Measurements from ENCODE around the gene MYO10. TPM values are rescaled to one million over a fixed set of nuclear protein-coding genes. Genes with fewer than 3 reads are reported as not detected.

The MYO10 gene
- total RNA-seq, 3 donors from 2014 or later (not counting 1 experiment from before 2014, with no cell fraction given), result 0.83 to 1.2 TPM; not detected in 1

- Mint-ChIP-seq H3K9me3 (no peaks in the 10 kb centered on the region), H3K27me3 (ENCODE audit: low read depth in 2 of 2) (no peaks in the 10 kb centered on the region), H3K4me3 (no peak overlapping the region), H3K27ac (no peak overlapping the region), H3K4me1 (no peaks in the 10 kb centered on the region), H3K36me3 (no peaks in the 10 kb centered on the region)
- Histone ChIP-seq H3K27me3 (ENCODE audit: control insufficient read depth, insufficient read depth, low read length) (no peaks in the 10 kb centered on the region), H3K36me3 (ENCODE audit: control insufficient read depth, insufficient read depth, low read length) (no peaks in the 10 kb centered on the region), H3K4me3 (ENCODE audit: low read length) (no peak overlapping the region), H3K9me3 (ENCODE audit: control insufficient read depth, insufficient read depth, low read length) (no peaks in the 10 kb centered on the region), H3K4me1 (ENCODE audit: control insufficient read depth, insufficient read depth, low read length) (no peaks in the 10 kb centered on the region), H3K27ac (ENCODE audit: low read length) (no peak overlapping the region)
- no peak for DNase-seq
- intact Hi-C loops (cut with micrococcal nuclease), result no loop called here
- 79% methylated on average over 2 of the region's 3 CpGs for WGBS (ENCODE audit: insufficient coverage)
- no peak for TF ChIP-seq CTCF (IDR thresholded peaks at IDR 0.05)
- no peak for ATAC-seq
These were observed 120.7 kb downstream of the MYO10 start for GRCh38 chr5:16815432-16815831.

DNA sequence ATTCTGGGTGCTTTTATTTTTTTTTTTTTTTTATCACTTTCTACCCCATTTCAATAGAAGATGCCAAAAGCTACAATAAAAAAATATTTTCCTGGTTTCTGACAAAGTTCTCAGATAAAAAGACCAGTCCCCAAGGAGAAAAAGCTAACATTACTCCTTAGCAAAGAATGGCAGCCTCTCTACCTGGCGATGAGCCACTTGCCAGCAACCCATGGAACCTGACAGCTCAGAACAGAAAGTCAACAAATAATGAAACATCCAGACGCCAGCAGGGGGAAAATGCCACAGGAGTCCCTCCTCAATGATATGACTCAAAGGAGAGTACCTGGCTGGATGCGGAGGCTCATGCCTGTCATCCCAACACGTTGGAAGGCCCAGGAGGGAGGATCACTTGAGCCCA, 123.2 kb downstream of the MYO10 start:
- Histone ChIP-seq H3K36me3 (ENCODE audit: control insufficient read depth, insufficient read depth, low read length) (no peaks in the 10 kb centered on the region), H3K27ac (ENCODE audit: low read length) (no peak overlapping the region), H3K27me3 (ENCODE audit: control insufficient read depth, insufficient read depth, low read length) (no peaks in the 10 kb centered on the region), H3K9me3 (ENCODE audit: control insufficient read depth, insufficient read depth, low read length) (no peaks in the 10 kb centered on the region), H3K4me3 (ENCODE audit: low read length) (no peak overlapping the region), H3K4me1 (ENCODE audit: control insufficient read depth, insufficient read depth, low read length) (no peaks in the 10 kb centered on the region)
- no peaks in the 10 kb centered on the region for H3K4me1 Mint-ChIP-seq
- ATAC-seq, result no peak
- H3K27me3 Mint-ChIP-seq (ENCODE audit: low read depth in 2 of 2), result no peaks in the 10 kb centered on the region
- DNase-seq, result no peak
- H3K27ac Mint-ChIP-seq, result no peak overlapping the region
- WGBS (ENCODE audit: insufficient coverage), result 81% methylated on average over 4 of the region's 4 CpGs
- intact Hi-C loops (cut with micrococcal nuclease), result no loop called here
- H3K36me3 Mint-ChIP-seq, result no peaks in the 10 kb centered on the region
- no peak for TF ChIP-seq CTCF (IDR thresholded peaks at IDR 0.05)
- no peak overlapping the region for H3K4me3 Mint-ChIP-seq
- no peaks in the 10 kb centered on the region for H3K9me3 Mint-ChIP-seq

GRCh38 chr5:16812448-16812847, 123.6 kb downstream of the MYO10 start:
- Mint-ChIP-seq H3K27ac (no peak overlapping the region), H3K4me3 (no peak overlapping the region), H3K9me3 (no peaks in the 10 kb centered on the region), H3K27me3 (ENCODE audit: low read depth in 2 of 2) (no peaks in the 10 kb centered on the region), H3K36me3 (no peaks in the 10 kb centered on the region), H3K4me1 (no peaks in the 10 kb centered on the region)
- Histone ChIP-seq H3K4me3 (ENCODE audit: low read length) (no peak overlapping the region), H3K27ac (ENCODE audit: low read length) (no peak overlapping the region), H3K4me1 (ENCODE audit: control insufficient read depth, insufficient read depth, low read length) (no peaks in the 10 kb centered on the region), H3K36me3 (ENCODE audit: control insufficient read depth, insufficient read depth, low read length) (no peaks in the 10 kb centered on the region), H3K27me3 (ENCODE audit: control insufficient read depth, insufficient read depth, low read length) (no peaks in the 10 kb centered on the region), H3K9me3 (ENCODE audit: control insufficient read depth, insufficient read depth, low read length) (no peaks in the 10 kb centered on the region)
- WGBS (ENCODE audit: insufficient coverage), result 95% methylated on average over 1 of the region's 3 CpGs
- no peak for ATAC-seq
- intact Hi-C loops (cut with micrococcal nuclease), result no loop called here
- no peak for TF ChIP-seq CTCF (IDR thresholded peaks at IDR 0.05)
- no peak for DNase-seq

DNA sequence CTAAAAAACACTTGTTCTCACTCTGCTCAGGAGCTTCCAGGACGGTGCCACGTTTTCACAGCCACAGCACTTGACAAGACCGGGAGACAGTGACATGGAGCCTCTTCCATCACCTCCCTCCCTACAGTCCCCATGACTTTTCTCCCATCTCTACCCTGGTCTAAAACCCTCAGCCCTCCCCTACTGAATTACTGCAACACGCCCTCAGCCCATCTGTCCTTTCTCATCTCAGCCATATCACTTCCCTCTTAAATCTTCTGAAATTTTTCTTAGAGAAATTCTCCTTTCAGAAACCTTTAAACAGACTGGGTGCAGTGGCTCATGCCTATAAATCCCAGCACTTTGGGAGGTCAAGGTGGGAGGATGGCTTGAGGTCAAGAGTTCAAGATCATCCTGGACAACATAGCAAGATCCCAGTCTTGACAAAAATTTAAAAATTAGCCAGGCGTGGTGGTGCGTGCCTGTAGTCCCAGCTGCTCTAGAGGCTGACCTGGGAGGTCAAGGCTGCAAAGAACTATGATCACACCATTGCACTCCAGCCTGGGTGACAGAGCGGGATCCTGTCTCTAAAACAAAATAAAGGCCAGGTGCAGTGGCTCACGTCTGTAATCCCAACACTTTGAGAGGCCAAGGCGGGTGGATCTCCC, 125.8 kb downstream of the MYO10 start:
- intact Hi-C loops (cut with micrococcal nuclease), result no loop called here
- peaks cover 0 to 6% of the 10 kb centered on the region in 2 donors for H3K4me1 Mint-ChIP-seq
- H3K4me1 ChIP-seq (ENCODE audit: control insufficient read depth, insufficient read depth, low read length), result no peaks in the 10 kb centered on the region
- no peak overlapping the region for H3K4me3 ChIP-seq (ENCODE audit: low read length)
- no peak overlapping the region for H3K27ac ChIP-seq (ENCODE audit: low read length)
- no peaks in the 10 kb centered on the region for H3K36me3 Mint-ChIP-seq
- no peak for TF ChIP-seq CTCF (IDR thresholded peaks at IDR 0.05)
- no peak for DNase-seq
- WGBS (ENCODE audit: insufficient coverage), result 88% methylated on average over 9 of the region's 9 CpGs
- H3K27ac Mint-ChIP-seq, result no peak overlapping the region
- H3K9me3 Mint-ChIP-seq, result no peaks in the 10 kb centered on the region
- H3K36me3 ChIP-seq (ENCODE audit: control insufficient read depth, insufficient read depth, low read length), result no peaks in the 10 kb centered on the region
- ATAC-seq, result no peak
- no peaks in the 10 kb centered on the region for H3K9me3 ChIP-seq (ENCODE audit: control insufficient read depth, insufficient read depth, low read length)
- H3K27me3 Mint-ChIP-seq (ENCODE audit: low read depth in 2 of 2), result no peaks in the 10 kb centered on the region
- no peaks in the 10 kb centered on the region for H3K27me3 ChIP-seq (ENCODE audit: control insufficient read depth, insufficient read depth, low read length)
- H3K4me3 Mint-ChIP-seq, result no peak overlapping the region

Measured in natural killer cell (primary cell).